Glutamatergic neuron (in vitro differentiated cells): ENCODE data around the gene FSCN2. TPM values are rescaled to one million over a fixed set of nuclear protein-coding genes. Genes with fewer than 3 reads are reported as not detected.
A peak's percentile ranks its signal among the peaks of the same experiment; 100 is the strongest.
"Not testable (repeated sequence)": the region's sequence is repeated elsewhere in the genome, so short reads cannot be mapped to it uniquely, and the experiment has no call there.

Experiments
- DNase-seq: peaks from one replicate; pipeline ENCODE4 v3.0.0; 2022
- H3K27ac Mint-ChIP-seq: one replicate; pipeline ENCODE4 v1.8.0; 2020; ENCODE audit warnings: mild to moderate bottlenecking, mixed read lengths, inconsistent platforms; ENCODE audit not compliant: unreplicated experiment
- H3K27me3 Mint-ChIP-seq: one replicate; pipeline ENCODE4 v1.8.0; 2020; ENCODE audit warnings: mild to moderate bottlenecking, moderate library complexity, mixed read lengths, inconsistent platforms; ENCODE audit not compliant: unreplicated experiment
- H3K36me3 Mint-ChIP-seq: one replicate; pipeline ENCODE4 v1.8.0; 2020; ENCODE audit warnings: mild to moderate bottlenecking, mixed read lengths, inconsistent platforms; ENCODE audit not compliant: unreplicated experiment
- H3K4me1 Mint-ChIP-seq: one replicate; pipeline ENCODE4 v1.8.0; 2020; ENCODE audit warnings: mild to moderate bottlenecking, low read depth, mixed read lengths, inconsistent platforms; ENCODE audit not compliant: unreplicated experiment
- H3K4me3 Mint-ChIP-seq: one replicate; pipeline ENCODE4 v1.8.0; 2020; ENCODE audit warnings: mild to moderate bottlenecking, mixed read lengths, inconsistent platforms; ENCODE audit not compliant: unreplicated experiment
- H3K9me3 Mint-ChIP-seq: one replicate; pipeline ENCODE4 v1.8.0; 2020; ENCODE audit warnings: mild to moderate bottlenecking, moderate library complexity, mixed read lengths, inconsistent platforms; ENCODE audit not compliant: unreplicated experiment
- total RNA-seq: library from RNA; stranded (reverse); fragmentation: NEBNext Ultra II Directional; extraction: Animal tissue kit (Norgen Biotek cat#: 25700); gene quantifications from one replicate; pipeline ENCODE4 v1.2.1, GENCODE V29; 2021; ENCODE audit not compliant: unreplicated experiment
- TF ChIP-seq, protein P1 (sequence below): fragments of 200-600 bp; sonication (generic); IDR thresholded peaks from one replicate; pipeline ENCODE4 v1.5.0; 2021; ENCODE audit not compliant: partially characterized antibody, unreplicated experiment

Gene FSCN2
- total RNA-seq, 1 donor from 2014 or later, result 6.1 TPM

DNA sequence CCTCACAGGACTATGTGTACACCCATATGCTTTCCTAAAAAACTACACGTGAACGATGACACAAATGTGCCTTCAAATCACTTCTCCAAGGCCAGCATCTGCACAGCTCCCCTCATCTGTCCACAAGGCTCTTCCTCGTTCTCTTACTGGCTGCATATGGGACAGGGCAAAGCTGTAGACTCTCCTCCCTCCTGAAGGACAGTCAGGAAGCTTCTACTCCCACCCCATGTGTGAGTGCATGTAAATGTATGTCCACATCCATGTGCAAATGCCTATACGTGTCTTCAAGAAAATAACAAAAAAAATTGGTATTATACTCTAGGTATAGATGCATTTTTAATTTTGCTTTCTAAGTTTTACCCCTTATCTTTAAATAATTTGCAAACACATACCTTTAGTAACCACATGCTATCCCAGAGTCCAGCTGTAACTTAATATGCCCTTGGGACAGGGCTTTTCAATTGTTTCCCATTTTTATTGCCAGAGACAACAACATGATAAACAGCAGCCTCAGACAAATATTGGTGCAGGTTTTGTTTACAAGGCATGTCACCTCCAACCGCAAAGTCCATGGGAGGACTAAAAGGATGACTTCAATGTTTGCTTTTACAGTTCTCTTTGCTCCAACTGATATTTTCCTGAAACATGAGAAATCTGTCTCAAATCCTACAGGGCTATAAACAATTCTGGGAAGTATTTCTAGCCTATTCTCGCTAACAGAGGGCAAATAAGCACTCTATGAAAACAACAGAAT is 55.6 kb downstream of the FSCN2 start:
- TF ChIP-seq, protein P1, sequence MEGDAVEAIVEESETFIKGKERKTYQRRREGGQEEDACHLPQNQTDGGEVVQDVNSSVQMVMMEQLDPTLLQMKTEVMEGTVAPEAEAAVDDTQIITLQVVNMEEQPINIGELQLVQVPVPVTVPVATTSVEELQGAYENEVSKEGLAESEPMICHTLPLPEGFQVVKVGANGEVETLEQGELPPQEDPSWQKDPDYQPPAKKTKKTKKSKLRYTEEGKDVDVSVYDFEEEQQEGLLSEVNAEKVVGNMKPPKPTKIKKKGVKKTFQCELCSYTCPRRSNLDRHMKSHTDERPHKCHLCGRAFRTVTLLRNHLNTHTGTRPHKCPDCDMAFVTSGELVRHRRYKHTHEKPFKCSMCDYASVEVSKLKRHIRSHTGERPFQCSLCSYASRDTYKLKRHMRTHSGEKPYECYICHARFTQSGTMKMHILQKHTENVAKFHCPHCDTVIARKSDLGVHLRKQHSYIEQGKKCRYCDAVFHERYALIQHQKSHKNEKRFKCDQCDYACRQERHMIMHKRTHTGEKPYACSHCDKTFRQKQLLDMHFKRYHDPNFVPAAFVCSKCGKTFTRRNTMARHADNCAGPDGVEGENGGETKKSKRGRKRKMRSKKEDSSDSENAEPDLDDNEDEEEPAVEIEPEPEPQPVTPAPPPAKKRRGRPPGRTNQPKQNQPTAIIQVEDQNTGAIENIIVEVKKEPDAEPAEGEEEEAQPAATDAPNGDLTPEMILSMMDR, result no peak
- peaks cover 6% of the 10 kb centered on the region for H3K27me3 Mint-ChIP-seq
- peaks cover 5% of the 10 kb centered on the region for H3K9me3 Mint-ChIP-seq
- peak overlapping the region; percentile 30 for H3K27ac Mint-ChIP-seq
- H3K4me1 Mint-ChIP-seq, result peaks cover 12% of the 10 kb centered on the region
- H3K4me3 Mint-ChIP-seq, result no peak overlapping the region
- DNase-seq, result no peak
- peaks cover 9% of the 10 kb centered on the region for H3K36me3 Mint-ChIP-seq

DNA sequence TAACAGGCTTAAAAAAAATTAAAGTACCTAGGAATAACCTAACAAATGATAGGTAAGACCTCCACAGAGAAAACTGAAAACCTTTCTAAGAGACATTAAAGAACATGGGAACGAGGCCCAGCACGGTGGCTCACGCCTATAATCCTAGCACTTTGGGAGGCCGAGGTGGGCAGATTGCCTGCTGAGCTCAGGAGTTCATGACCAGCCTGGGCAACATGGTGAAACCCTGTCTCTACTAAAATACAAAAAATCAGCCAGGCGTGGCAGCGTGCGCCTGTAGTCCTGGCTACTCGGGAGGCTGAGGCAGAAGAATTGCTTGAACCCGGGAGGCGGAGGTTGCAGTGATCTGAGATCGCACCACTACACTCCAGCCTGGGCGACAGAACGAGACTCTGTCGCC is 56.6 kb downstream of the FSCN2 start:
- not testable (repeated sequence) for H3K4me3 Mint-ChIP-seq, H3K27ac Mint-ChIP-seq, H3K4me1 Mint-ChIP-seq, DNase-seq, H3K9me3 Mint-ChIP-seq, H3K36me3 Mint-ChIP-seq, H3K27me3 Mint-ChIP-seq

DNA sequence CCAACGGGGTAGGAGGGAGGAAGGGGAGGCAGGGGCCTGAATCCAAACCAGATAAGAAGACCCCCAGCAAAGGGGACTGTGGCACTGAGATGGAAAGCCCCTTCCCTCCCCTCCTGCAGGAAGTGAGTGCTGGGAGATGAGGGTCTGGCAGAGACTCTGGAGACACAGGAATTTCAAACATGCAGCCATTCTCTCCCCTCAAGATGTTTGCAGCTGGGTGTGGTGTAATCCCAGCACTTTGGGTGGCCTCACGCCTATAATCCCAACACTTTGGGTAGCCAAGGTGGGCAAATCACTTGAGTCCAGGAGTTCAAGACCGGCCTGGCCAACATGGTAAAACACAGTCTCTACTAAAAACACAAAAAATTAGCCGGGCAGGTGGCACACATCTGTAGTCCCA is 57.9 kb downstream of the FSCN2 start:
- H3K27me3 Mint-ChIP-seq, result peaks cover 2% of the 10 kb centered on the region
- H3K4me3 Mint-ChIP-seq, result no peak overlapping the region
- no peak for DNase-seq
- no peak overlapping the region for H3K27ac Mint-ChIP-seq
- peaks cover 5% of the 10 kb centered on the region for H3K9me3 Mint-ChIP-seq
- H3K4me1 Mint-ChIP-seq, result peaks cover 9% of the 10 kb centered on the region
- TF ChIP-seq, protein P1, result no peak
- peaks cover 5% of the 10 kb centered on the region for H3K36me3 Mint-ChIP-seq

Other genes starting within 250 kb of the FSCN2 start
- 92.4 TPM for gene SLC38A10, start 233.1 kb upstream of the FSCN2 start, total RNA-seq
- 111 TPM for gene BAHCC1, start 132.9 kb upstream of the FSCN2 start, total RNA-seq
- gene ACTG1, start 15.6 kb upstream of the FSCN2 start, total RNA-seq, result 5,342 TPM
- 56.5 TPM for gene FAAP100, start 24.0 kb downstream of the FSCN2 start, total RNA-seq
- 137 TPM for gene NPLOC4, start 108.7 kb downstream of the FSCN2 start, total RNA-seq
- gene TSPAN10, start 108.8 kb downstream of the FSCN2 start, total RNA-seq, result not detected
- not detected for gene PDE6G, start 128.2 kb downstream of the FSCN2 start, total RNA-seq
- 24.7 TPM for gene OXLD1, start 138.2 kb downstream of the FSCN2 start, total RNA-seq
- 33.8 TPM for gene CCDC137, start 138.4 kb downstream of the FSCN2 start, total RNA-seq
- 55.2 TPM for gene ARL16, start 155.4 kb downstream of the FSCN2 start, total RNA-seq
- 167 TPM for gene HGS, start 155.6 kb downstream of the FSCN2 start, total RNA-seq
- gene MRPL12, start 175.0 kb downstream of the FSCN2 start, total RNA-seq, result 57.7 TPM
- 60.8 TPM for gene SLC25A10, start 183.9 kb downstream of the FSCN2 start, total RNA-seq